K562 (cell line): ENCODE data around the gene RAB31. TPM values are rescaled to one million over a fixed set of nuclear protein-coding genes. Genes with fewer than 3 reads are reported as not detected.

Experiments
- ARID4B ChIP-seq: sonication (generic); formaldehyde crosslinking; IDR thresholded peaks from 2 replicates; pipeline ENCODE4 v1.8.0; 2022; ENCODE audit warnings: mild to moderate bottlenecking, missing genetic modification reagents
- ATF4 ChIP-seq: fragments of 450-650 bp; formaldehyde crosslinking; IDR thresholded peaks from 2 replicates; pipeline ENCODE4 v1.4.0; 2022; ENCODE audit warnings: mild to moderate bottlenecking, moderate library complexity
- COPS2 ChIP-seq: fragments of 450-650 bp; conservative IDR thresholded peaks from 2 replicates; pipeline ENCODE4 v1.6.1; 2016; ENCODE audit warnings: mild to moderate bottlenecking, moderate library complexity
- E2F8 ChIP-seq: fragments of 450-650 bp; IDR thresholded peaks from 2 replicates; pipeline ENCODE4 v1.7.1; 2018; ENCODE audit warnings: mild to moderate bottlenecking, low read depth; ENCODE audit not compliant: partially characterized antibody
- FOSL1 ChIP-seq: fragments of 200-800 bp; sonication (Bioruptor generic); conservative IDR thresholded peaks from 2 replicates; pipeline ENCODE4 v1.6.1; 2016; ENCODE audit warnings: missing genetic modification characterization, missing compliant biosample characterization
- MXD1 ChIP-seq: fragments of 250-450 bp; sonication (Bioruptor Pico); IDR thresholded peaks from 2 replicates; pipeline ENCODE4 v1.8.0; 2021; ENCODE audit warnings: borderline replicate concordance, mild to moderate bottlenecking, moderate library complexity; ENCODE audit not compliant: poor library complexity, severe bottlenecking
- NFYB ChIP-seq: IDR thresholded peaks from 2 replicates; pipeline ENCODE4 v1.6.1; 2011; ENCODE audit warnings: mild to moderate bottlenecking, moderate library complexity; ENCODE audit not compliant: insufficient read length; ENCODE audit errors: extremely low read depth
- PCBP2 ChIP-seq: fragments of 200-400 bp; formaldehyde crosslinking; IDR thresholded peaks from 2 replicates; pipeline ENCODE4 v1.6.1; 2018; ENCODE audit warnings: low read length, low read depth, mild to moderate bottlenecking, moderate library complexity; ENCODE audit not compliant: poor library complexity, severe bottlenecking
- ZBTB12 ChIP-seq: fragments of 250-450 bp; sonication (Bioruptor Pico); IDR thresholded peaks from 2 replicates; pipeline ENCODE4 v1.4.0; 2020
- ZNF23 ChIP-seq: fragments of 250-450 bp; sonication (Bioruptor Pico); IDR thresholded peaks from 2 replicates; pipeline ENCODE4 v1.4.0; 2020; ENCODE audit warnings: mild to moderate bottlenecking
- polyA plus RNA-seq, 8 experiments: library from polyadenylated mRNA; depleted of rRNA in 4 of 8; stranded (reverse) in 5 of 8; unstranded in 3 of 8; fragments of >200 nt; fragmentation: Nextera tagmentation in 2 of 8; fragmentation: Illumina TruSeq in 1 of 8; extraction: Ambion mirVana in 2 of 8; extraction: Trizol in 1 of 8; gene quantifications; 2 replicates each; pipeline versions ENCODE4 v1.2.1 to v1.2.3, GENCODE V29; 2011 to 2014; ENCODE audit warnings: inconsistent platforms in 1 of 8, missing spikeins in 1 of 8
- total RNA-seq, 7 experiments: library from RNA; depleted of rRNA in 6 of 7; stranded (reverse); fragments of >200 nt in 6 of 7; fragmentation: Illumina TruSeq in 2 of 7; extraction: Trizol in 2 of 7; gene quantifications; 2 replicates each; pipeline versions ENCODE4 v1.2.1 to v1.2.3, GENCODE V29; 2011 to 2021; ENCODE audit warnings: low replicate concordance in 1 of 7
- TF ChIP-seq, protein P1 (sequence below): sonication (generic); formaldehyde crosslinking; IDR thresholded peaks from 2 replicates; pipeline ENCODE4 v1.8.0; 2022; ENCODE audit warnings: missing genetic modification reagents, mild to moderate bottlenecking, borderline replicate concordance
- TF ChIP-seq, protein P2 (sequence below): sonication (generic); formaldehyde crosslinking; IDR thresholded peaks from 2 replicates; pipeline ENCODE4 v1.8.1; 2022; ENCODE audit warnings: missing genetic modification reagents

The RAB31 gene
- total and polyA plus RNA-seq, 9 of the 15 experiments (the other 6 are each of a cell fraction or from before 2014, with no cell fraction given) = 20.7 to 70.4 (median 41.3) TPM

DNA sequence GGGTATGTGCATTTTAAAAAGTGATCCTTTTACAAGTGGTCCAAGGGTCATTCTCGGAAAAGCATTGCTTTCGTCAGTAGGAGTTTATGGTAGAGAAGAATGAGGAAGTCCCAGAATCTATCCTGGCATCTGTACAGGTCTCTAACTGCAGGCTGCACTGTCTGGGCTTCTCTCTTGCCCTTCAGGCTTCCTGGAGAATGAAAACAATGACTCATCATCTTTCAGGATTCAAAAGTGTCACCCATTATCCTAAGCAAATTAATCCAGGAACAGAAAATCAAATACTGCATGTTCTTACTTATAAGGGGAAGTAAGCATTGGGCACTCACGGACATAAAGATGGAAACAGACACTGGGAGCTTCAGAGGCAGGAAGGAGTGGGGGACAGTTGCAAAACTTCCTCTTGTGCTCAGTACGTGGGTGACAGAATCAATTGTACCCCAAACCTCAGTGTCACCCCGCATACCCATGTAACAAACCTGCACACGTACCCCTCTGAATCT is 117.5 kb downstream of the RAB31 start (continued):
- TF ChIP-seq ZBTB12 (peak; percentile 13; the same call in 1 of the 2 replicates), PCBP2 (no peak), COPS2 (no peak), E2F8 (peak; percentile 52), NFYB (no peak), MXD1 (CRISPR knock-in tag) (no peak), ARID4B (no peak), ATF4 (CRISPR knock-in tag) (no peak; the same call in 1 of the 2 replicates), ZNF23 (no peak; the same call in 1 of the 2 replicates), FOSL1 (tag) (peak; percentile 92)
- TF ChIP-seq, protein P1, sequence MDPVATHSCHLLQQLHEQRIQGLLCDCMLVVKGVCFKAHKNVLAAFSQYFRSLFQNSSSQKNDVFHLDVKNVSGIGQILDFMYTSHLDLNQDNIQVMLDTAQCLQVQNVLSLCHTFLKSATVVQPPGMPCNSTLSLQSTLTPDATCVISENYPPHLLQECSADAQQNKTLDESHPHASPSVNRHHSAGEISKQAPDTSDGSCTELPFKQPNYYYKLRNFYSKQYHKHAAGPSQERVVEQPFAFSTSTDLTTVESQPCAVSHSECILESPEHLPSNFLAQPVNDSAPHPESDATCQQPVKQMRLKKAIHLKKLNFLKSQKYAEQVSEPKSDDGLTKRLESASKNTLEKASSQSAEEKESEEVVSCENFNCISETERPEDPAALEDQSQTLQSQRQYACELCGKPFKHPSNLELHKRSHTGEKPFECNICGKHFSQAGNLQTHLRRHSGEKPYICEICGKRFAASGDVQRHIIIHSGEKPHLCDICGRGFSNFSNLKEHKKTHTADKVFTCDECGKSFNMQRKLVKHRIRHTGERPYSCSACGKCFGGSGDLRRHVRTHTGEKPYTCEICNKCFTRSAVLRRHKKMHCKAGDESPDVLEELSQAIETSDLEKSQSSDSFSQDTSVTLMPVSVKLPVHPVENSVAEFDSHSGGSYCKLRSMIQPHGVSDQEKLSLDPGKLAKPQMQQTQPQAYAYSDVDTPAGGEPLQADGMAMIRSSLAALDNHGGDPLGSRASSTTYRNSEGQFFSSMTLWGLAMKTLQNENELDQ = no peak
- TF ChIP-seq, protein P2, sequence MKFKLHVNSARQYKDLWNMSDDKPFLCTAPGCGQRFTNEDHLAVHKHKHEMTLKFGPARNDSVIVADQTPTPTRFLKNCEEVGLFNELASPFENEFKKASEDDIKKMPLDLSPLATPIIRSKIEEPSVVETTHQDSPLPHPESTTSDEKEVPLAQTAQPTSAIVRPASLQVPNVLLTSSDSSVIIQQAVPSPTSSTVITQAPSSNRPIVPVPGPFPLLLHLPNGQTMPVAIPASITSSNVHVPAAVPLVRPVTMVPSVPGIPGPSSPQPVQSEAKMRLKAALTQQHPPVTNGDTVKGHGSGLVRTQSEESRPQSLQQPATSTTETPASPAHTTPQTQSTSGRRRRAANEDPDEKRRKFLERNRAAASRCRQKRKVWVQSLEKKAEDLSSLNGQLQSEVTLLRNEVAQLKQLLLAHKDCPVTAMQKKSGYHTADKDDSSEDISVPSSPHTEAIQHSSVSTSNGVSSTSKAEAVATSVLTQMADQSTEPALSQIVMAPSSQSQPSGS (CRISPR knock-in tag) = no peak
